HG02588 (cell line): ENCODE results near the gene COL4A3.
"Not testable (repeated sequence)": the region's sequence is repeated elsewhere in the genome, so short reads cannot be mapped to it uniquely, and the experiment has no call there.

ENCODE experiments used
- ATAC-seq: cut with Tn5 transposase; IDR thresholded peaks from one replicate; pipeline ENCODE4 v1.9.1; 2021; ENCODE audit warnings: mild to moderate bottlenecking, moderate library complexity; ENCODE audit not compliant: unreplicated experiment

The COL4A3 gene

GRCh38 chr2:227205701-227206100, 41.3 kb downstream of the COL4A3 start:
- ATAC-seq = no peak

DNA sequence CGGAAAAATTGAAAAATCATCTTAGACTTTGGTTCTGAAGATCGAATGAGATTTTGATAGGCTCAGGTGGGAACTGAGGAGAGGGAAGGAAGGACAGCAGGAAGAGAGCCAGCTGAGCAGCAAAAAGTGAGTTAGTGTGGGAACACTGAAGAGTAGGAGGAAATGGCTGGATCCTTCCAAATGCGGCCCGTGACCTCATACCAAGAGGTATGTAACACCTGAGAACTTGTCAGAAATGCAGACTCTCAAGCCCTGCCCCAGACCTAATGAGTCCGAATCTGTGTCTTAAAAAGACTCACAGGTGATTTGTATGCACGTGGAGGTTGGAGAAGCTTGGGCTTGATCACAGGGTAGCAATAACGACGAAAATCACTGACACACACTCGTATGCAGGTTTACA, 42.0 kb downstream of the COL4A3 start:
- ATAC-seq = no peak

GRCh38 chr2:227207573-227207972, 43.1 kb downstream of the COL4A3 start:
- ATAC-seq = no peak

DNA sequence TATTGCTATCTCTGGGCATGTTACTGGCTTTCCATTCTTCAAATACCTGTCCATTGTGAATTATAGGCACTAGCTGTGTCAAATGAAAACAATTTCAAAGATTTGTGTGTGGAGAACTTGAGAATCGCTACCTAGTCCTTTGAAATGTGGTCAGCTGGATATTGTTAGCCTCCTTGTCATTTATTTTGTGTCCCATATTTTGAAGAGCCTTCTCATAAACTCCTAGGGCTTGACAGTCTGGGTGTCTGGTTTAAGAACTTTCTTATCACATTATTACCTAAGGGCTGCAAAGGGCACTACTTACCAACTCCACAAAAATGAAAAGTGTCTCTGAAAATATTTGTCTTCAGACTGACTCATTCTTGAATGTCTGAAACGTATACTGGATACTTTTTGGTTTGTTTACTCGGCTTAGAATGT, 50.2 kb downstream of the COL4A3 start:
- ATAC-seq = no peak

- no peak for ATAC-seq
These were observed 55.1 kb downstream of the COL4A3 start for GRCh38 chr2:227219312-227220105.

- no peak for ATAC-seq
These were observed 56.7 kb downstream of the COL4A3 start for GRCh38 chr2:227221120-227221519.

GRCh38 chr2:227222292-227222691, 57.9 kb downstream of the COL4A3 start:
- ATAC-seq = no peak

- not testable (repeated sequence) for ATAC-seq
These were observed 61.2 kb downstream of the COL4A3 start for GRCh38 chr2:227225641-227226040.

- no peak for ATAC-seq
These were observed 63.7 kb downstream of the COL4A3 start for GRCh38 chr2:227228061-227228667.

DNA sequence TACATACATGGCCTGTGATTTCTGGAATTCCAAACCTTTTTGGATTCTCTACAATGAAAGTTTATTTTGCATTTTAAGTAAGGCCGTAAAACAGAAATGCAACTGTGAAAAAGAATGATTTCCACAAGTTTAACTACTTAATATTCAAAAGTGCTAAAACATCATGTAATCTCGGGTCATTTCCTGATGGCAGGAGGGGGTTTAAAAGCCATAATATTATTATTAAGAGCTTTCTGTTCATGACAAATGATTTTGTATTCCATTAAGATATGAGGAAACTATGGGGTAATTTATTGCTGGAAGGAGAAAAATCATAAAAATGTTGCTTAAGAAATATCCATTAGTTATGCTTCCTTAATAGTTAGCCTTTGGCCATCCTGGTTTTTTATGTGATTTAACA, 65.7 kb downstream of the COL4A3 start:
- ATAC-seq = no peak

- no peak for ATAC-seq
These were observed 70.0 kb downstream of the COL4A3 start for GRCh38 chr2:227234429-227234828.

DNA sequence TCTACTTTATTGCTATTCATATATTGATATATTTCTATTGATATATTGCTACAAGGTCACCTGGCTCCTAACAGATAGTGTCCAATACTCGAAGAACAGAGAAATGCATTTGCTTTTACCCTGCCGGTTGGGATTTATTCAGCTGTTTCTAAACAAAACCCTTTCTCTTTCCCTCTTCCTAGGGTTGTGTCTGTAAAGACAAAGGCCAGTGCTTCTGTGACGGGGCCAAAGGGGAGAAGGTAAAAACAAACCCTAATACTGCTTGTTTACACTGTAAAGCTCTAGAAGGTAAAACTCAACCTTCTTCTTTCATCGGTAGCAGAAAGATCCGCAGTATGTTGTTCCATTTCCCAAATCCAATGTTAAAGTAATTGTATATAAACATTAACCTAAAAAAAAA, 73.4 kb downstream of the COL4A3 start:
- ATAC-seq = no peak

DNA sequence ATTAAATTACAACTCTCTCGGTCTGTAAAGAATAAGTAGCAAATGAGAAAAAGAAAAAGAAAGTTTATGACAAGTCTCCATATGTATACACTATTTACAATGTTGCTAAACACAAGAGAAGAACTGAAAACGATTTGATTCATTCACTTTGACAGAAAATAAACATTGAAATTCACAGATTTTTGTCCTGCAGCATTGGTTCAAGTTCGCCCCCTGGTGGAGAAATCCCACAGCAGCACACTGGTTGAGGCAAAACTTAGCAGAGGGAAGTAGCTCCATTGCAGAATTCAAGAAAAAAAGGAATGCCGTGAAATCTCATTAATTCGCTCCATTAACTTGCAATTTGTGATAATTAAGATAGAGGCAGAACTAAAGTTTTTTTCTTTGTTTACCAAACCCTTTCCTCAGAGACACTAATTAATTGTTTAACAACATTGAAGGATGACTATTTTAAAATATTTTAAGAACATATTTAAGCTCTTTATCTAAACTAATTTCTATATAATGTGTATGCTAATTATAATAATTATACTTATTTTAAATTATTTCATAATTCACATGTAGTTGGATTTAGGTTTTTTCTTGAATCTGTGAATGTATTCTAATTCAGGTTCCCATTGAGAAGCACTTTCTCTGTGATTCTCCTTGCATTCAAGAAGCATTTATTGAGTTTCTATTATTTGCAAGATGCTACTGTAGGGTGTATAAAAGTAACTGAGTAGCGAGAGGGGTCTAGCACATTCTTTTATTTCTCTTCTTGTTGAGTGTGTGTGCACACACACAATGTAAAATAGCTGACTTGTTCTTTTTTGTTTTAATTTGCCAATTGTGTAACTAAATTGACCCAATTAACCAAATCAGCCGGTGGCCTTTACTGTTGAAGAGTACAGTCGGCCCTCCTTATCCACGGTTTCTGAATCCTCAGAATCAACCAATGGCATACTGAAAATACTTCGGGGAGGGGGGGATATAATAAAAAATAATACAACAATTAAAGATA, 74.1 kb downstream of the COL4A3 start:
- peak; percentile 47 for ATAC-seq

DNA sequence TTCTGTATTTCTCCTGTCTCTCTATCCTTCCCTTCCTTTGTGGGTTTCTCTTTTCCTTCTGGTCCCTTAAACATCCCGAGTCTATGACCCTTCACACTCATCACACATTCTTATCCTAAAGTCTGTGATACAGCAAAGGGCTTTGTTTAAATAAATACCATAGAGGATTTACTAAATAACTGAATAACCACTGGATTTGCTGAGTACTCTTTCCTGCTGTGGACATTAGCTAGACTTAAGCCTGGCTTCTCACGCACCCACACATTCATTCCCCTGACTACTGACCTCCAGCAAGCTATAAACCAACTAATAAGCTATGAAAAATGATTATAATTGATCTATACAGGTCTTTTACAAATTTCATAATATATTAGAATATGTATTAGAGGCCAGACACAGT, 76.6 kb downstream of the COL4A3 start:
- no peak for ATAC-seq

- ATAC-seq = no peak
These were observed 84.5 kb downstream of the COL4A3 start for GRCh38 chr2:227248876-227249275.

GRCh38 chr2:227252831-227253230, 88.4 kb downstream of the COL4A3 start:
- no peak for ATAC-seq

GRCh38 chr2:227256605-227257004, 92.2 kb downstream of the COL4A3 start:
- no peak for ATAC-seq

DNA sequence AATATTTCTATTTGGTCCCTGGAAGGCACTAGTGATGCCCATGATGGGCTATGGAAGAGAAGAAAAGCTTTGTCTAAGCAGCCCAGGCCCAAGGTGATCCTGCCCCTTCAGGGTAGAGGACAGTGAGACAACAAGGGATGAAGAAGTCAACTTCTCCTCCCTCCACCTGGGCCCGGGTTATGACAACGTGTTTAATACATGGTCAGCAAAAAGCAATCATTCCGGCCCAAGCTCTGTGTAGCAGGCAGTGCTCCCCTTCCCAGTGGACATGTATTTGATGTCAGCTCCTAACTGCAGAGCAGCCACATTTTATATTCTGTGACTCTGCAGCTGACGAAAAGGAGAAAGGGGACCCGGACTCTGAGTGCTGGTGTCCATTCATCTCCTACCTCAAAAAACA, 93.4 kb downstream of the COL4A3 start:
- ATAC-seq = no peak

- ATAC-seq = no peak
These were observed 95.6 kb downstream of the COL4A3 start for GRCh38 chr2:227260041-227260440.

- no peak for ATAC-seq
These were observed 103.1 kb downstream of the COL4A3 start for GRCh38 chr2:227267410-227268115.

DNA sequence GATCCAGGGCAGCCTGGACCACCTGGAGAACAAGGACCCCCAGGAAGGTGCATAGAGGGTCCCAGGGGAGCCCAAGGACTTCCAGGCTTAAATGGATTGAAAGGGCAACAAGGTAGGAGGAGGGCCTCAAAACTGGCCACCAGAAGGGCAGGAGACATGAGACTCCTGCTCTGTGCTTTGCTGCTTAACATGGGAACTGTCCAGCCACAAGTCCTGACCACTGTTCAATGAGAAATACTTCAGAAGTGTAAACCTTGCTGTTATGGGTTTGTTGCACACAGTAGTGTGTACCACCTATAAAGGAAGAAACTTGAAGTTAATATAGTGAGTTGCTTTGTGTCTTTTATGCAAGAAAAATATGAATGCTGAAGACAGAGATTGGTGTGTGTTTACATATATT, 116.5 kb downstream of the COL4A3 start:
- ATAC-seq = no peak
